ENCODE data around the gene OR52A5.
"Not testable (repeated sequence)": the region's sequence is repeated elsewhere in the genome, so short reads cannot be mapped to it uniquely, and the experiment has no call there.

Gene OR52A5

DNA sequence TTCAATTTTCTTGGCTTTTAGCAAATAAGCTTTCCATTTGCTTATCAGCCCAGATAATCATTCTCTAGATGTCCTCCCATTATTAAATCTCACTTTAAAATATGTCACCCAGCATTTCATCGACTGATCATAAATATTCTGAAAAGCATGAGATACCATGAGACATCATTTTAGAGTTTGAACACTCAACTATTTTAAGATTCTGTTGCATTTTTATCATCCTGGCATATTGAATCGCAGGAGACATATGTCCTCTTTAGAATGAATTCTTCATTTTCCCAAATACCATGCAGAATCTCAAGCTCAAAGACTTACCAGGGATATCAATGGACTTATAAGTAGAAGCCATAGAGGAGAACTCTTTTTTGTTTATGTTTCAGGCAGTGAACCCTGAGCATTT is at the start of gene OR52A5:
OR52A5 (minus strand) TSS at position 361 of the 400 bp plus-strand sequence. CDS start 5,714 bp downstream, outside the sequence.
- in situ Hi-C loops (cut with HindIII; ENCODE audit: low sequenced_read_pairs) = no loop called here

DNA sequence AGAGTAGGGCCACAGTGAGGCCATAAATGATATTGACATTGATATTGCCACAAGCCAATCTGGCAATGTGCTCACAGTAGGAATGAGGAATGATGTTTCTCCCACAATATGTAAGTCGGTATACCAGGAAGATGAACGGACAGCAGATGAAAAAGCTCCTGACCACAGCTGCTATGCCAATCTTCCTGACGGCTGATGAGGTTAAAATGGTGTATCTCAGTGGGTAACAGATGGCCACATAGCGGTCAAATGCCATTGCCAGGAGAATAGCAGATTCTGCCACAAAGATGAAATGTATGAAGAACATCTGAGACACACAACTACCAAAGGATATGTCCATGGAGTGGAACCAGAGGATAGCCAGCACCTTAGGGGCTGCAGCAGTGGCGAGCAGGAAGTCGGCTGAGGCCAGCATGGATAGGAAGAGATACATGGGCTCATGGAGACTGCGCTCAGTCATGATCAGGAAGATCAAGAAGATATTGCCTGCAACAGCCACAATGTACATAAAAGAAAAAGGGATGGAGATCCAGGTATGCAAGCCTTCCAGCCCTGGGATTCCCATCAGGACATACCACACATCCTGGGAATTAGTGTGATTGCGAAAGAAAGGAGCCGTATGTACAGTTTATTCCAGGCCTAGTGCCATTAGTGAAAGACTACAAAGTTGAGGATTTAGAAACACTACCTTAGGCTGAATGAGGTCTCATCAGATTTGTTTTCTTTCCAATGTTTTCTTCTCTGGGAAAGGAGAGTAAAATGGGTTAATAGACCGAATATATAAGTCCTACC is 40.1 kb upstream of the OR52A5 start:
- in situ Hi-C loops (cut with HindIII; ENCODE audit: low sequenced_read_pairs) = no loop called here

DNA sequence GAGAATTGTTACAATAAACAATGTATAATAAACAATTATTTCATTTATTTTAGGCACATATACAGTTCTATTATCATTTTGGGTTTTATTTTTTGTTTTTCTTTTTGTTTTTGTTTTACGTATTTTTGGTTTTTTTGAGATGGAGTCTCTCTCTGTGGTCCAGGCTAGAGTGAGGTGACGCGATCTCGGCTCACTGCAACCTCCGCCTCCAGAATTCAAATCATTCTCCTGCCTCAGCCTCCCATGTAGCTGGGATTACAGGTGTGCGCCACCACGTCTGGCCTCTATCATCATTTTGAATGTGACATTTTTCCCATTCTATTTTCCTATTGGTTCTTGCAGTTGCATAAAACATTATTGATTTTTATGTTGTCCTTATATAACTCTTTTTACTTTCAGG is 36.8 kb upstream of the OR52A5 start:
- in situ Hi-C loops (cut with HindIII; ENCODE audit: low sequenced_read_pairs) = no loop called here

DNA sequence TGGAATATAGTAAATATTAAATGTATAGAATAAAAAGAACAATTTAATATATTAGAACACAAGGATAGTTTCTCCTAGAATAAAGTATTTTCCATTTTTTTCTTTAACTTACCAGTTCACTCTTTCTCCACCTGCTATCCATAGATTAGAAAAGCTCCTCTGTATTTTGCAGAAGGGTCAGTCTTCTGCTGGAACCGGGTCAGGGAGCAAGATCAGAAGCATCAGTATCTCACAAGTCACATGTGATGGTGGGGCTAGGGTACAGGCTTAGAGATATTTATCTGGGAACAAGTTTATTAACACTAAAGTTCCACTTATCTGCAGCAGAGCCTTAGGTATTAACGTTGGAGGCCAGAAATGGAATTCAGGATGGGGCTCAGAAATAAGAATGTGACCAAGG is 33.7 kb upstream of the OR52A5 start:
- in situ Hi-C loops (cut with HindIII; ENCODE audit: low sequenced_read_pairs) = no loop called here

DNA sequence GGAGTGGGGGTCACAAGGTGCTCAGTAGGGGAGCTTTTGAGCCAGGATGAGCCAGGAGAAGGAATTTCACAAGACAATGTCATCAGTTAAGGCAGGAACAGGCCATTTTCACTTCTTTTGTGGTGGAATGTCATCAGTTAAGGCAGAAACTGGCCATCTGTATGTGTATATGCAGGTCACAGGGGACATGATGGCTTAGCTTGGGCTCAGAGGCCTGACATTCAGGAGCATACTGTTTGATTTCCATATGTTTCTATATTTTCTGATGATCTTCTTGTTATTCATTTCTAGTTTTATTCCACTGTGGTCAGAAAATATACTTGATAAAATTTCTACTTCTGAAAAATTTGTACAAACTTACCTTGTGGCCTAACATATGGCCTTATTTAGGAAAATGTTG is 27.7 kb upstream of the OR52A5 start:
- in situ Hi-C loops (cut with HindIII; ENCODE audit: low sequenced_read_pairs) = not testable (repeated sequence)

DNA sequence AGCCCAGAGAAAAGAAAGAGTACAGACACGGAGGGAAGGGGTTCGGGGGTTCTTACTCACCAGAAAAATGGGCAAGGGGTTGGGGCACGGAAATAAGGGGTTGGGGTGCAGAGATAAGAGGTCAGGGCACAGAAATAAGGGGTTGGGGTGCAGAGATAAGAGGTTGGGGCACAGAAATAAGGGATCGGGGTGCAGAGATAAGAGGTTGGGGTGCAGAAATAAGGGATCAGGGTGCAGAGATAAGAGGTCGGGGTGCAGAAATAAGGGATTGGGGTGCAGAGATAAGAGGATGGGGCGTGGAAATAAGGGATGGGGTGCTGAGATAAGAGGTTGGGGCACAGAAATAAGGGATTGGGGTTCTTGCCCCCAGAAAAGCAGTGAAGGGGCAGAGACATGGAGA is 26.7 kb upstream of the OR52A5 start:
- in situ Hi-C loops (cut with HindIII; ENCODE audit: low sequenced_read_pairs) = not testable (repeated sequence)

DNA sequence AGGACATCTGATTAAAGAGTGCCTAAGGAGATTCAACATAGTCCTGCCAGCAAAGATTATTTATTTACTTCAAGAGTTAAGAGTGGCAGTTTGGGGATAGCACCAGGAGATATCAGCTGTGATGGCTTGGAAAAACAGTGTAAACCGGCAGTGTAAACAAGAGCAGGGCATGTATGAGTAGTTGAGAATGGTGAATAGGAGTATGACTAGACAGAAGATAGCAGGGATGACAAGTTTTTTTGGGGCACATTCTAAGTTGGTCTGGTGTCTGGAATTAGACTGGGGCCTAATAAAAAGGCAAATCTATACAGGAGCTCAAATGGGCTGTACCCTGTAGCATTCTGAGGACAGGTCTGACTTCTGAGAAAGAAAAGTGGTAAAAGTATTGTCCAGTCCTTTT is 22.9 kb upstream of the OR52A5 start:
- in situ Hi-C loops (cut with HindIII; ENCODE audit: low sequenced_read_pairs) = not testable (repeated sequence)

DNA sequence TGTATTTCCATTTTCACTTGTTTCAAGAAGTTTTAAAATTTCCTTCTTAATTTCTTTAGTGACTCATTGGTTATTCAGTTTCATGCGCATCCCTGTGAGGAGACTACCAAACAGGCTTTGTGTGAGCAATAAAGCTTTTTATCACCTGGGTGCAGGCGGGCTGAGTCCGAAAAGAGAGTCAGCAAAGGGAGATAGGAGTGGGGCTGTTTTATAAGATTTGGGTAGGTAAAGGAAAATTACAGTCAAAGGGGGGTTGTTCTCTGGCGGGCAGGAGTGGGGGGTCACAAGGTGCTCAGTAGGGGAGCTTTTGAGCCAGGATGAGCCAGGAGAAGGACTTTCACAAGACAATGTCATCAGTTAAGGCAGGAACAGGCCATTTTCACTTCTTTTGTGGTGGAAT is 22.1 kb upstream of the OR52A5 start:
- in situ Hi-C loops (cut with HindIII; ENCODE audit: low sequenced_read_pairs) = not testable (repeated sequence)

DNA sequence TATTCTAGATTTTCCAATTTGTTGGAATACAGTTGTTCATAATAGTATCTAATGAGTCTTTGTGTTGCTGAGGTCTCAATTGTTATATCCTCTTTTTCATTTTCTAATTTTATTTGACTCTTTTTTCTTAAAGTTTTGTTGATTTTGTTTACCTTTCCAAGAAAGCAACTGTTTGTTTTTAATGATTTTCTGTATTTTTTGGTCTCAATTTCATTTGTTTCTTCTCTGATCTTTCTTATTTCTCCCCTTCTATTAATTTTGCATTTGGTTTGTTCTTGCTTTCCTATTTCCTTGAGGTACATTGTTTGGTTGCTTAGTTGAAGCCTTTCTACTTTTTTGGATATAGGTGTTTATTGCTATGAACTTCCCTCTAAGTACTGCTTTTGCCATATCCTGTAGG is 21.6 kb upstream of the OR52A5 start:
- in situ Hi-C loops (cut with HindIII; ENCODE audit: low sequenced_read_pairs) = no loop called here

DNA sequence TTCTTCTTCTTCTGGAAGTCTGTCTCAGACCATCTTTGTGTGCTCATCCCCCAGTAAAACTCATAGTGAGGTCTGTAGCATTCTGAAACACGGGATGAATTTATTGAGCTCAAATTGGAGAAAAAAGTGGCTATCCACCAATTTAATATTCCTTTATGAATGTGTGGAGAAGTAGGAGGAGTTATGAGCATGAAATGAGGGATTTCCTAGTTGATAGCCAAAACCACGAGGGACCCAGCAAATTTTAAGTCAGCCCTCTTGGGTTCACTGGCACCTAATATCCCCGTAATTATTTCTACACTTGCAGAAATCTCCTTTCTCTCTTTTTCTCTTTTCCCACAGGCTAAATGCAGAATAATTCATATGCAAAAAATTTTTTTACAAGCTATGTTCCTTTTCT is 16.5 kb upstream of the OR52A5 start, which contains the start of gene OR52A1:
OR52A1 (minus strand) TSS at position 101 of the 400 bp plus-strand sequence. CDS start 2,388 bp downstream, outside the sequence.
- in situ Hi-C loops (cut with HindIII; ENCODE audit: low sequenced_read_pairs) = no loop called here

DNA sequence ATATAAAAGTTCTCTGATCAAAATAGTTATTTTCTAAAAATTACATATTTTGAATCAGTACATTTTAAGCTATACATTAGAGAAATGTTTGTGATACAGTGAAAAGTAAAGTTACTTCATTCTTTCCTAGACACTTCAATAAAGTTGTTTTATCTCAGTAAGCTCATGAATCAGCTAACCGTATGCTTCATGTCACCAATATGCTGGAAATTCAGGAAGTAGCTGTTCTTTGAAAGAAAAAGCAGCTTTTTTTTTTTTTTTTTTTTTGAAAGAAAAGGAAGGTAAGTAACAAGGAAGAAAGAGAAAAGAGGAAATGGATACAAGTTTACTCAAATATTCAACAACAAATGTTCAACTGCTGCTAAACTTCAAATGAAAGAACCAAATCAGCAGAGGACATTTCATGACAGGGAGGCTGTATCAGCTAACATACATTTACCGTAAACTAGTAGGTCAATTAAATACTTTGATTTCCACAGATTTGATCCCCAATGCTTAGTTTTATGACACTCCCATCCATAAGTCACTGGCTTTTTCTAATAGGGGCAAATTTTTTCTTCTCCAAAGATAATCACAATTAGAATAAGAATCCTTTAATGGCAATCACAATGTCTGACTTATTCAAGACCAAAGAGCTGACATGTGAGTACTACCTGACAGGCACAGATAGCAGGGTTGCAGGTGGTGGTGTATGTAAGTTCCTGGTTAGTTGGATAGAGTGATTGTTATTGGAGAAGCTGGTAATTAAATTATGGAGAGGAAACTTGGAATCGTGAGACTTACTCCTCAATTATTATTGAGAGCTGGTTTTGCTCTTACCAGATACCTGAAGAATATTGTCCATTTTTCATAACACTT is 15.6 kb upstream of the OR52A5 start:
- in situ Hi-C loops (cut with HindIII; ENCODE audit: low sequenced_read_pairs) = no loop called here

DNA sequence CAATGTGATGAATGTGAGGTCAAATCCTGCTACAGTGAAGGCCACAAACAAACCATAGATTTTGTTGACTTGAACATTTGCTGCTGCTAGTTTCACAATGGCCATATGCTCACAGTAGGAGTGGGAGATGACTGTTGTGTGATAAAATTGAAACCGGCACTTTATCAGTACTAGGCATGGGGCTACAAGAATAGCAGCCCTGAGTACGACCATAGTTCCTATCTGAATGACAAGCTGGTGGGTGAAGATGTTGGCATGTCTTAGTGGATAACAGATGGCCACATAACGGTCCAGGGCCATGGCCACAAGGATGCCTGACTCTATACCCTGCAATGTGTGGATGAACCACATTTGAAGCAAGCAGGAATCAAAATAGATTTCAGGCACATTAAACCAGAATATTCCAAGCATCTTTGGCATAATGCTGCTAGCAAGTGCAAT is 13.6 kb upstream of the OR52A5 start:
- in situ Hi-C loops (cut with HindIII; ENCODE audit: low sequenced_read_pairs) = no loop called here

DNA sequence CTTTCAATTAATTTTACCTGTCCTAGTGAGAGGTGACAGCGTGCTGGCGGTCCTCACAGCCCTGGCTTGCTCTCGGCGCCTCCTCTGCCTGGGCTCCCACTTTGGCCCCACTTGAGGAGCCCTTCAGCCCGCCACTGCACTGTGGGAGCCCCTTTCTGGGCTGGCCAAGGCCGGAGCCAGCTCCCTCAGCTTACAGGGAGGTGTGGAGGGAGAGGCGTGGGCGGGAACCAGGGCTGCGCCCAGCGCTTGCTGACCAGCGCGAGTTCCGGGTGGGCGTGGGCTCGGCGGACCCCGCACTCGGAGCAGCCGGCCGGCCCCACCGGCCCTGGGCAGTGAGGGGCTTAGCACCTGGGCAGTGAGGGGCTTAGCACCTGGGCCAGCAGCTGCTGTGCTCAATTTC is 6.0 kb upstream of the OR52A5 start:
- in situ Hi-C loops (cut with HindIII; ENCODE audit: low sequenced_read_pairs) = not testable (repeated sequence)

DNA sequence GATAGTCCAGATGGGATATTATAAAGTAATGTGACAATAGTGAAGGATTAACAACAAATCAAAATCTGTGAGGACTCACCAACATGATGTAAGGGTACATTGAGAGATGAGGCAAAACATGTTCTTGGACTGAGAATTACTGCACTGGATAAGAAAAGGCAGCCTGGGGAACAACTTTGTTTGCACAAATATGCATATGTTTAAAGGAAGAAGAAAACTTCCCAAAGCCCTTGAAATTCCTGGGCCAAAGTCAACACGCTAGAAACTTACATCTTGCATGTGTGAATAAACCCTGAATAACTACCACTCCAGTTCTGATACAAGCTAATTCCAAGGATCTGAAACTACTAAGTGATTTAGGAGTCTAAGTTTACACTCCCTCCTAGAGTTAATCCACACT is 1.1 kb downstream of the OR52A5 start:
- in situ Hi-C loops (cut with HindIII; ENCODE audit: low sequenced_read_pairs) = no loop called here

DNA sequence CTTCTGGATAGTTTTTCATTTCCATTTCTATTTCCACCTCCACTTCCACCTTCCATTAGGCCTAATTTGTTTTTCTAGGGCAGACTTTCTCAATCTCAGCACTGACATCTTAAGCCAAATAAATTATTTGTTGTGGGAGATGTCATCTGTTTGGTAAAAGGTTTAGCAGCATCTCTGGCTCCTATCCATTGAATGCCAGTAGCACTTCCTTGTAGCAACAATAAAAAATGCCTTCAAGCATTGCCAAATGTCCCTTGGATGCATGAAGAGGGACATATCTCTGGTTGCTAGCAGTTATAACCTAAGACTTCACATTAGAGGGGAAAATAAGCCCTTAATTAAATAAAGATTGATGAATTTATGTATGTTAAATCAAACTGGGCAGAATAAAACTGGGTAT is 1.9 kb downstream of the OR52A5 start:
- in situ Hi-C loops (cut with HindIII; ENCODE audit: low sequenced_read_pairs) = no loop called here

DNA sequence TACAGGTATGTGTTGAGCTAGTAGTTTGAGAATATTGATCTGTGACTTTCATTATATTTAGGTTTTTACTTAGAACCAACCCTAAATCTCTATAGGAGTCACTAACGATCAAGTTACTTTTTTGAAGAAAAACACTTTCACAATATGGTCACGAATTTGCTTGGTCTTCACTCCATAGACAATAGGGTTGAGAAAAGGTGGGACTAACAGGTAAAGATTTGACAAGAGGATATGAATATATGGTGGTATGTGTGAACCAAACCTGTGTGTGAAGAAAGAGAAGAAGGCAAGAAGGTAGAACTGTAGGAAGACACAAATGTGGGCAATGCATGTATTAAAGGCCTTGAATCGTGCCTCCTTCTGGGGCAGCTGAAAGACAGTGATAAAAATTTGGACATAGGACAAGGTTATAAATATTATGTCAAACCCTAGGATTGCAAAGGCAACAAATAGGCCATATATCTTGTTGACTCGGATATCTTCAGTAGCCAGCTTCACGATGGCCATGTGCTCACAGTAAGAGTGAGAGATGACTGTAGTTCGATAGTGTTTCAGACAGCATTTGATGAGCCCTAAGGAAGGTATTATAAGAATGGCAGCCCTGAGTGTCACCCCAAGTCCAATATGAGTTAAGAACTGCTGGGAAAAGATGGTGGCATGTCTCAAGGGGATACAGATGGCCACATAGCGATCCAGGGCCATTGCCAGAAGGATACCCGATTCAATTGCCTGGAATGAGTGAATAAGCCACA is 6.4 kb downstream of the OR52A5 start:
- in situ Hi-C loops (cut with HindIII; ENCODE audit: low sequenced_read_pairs) = no loop called here

DNA sequence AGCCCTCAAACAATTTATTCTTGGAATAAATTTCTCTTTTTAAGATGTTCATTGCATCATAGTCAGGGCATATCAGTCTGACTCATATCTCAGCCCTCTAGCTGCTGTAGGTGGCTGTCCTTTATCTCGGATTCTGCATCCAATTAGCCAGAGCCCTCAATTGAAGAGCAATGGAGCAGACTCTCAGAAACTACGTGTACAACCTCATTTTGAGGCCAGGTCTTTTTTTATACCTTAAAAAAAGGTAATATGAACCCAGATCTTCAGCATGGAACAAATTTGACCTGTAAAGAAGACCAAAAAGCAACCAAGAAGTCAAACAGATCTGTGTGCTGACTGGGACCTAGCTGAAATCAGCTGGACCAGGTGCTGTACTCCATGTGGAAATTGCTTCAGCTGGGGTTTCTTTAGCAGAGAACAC is 8.7 kb downstream of the OR52A5 start:
- in situ Hi-C loops (cut with HindIII; ENCODE audit: low sequenced_read_pairs) = no loop called here

DNA sequence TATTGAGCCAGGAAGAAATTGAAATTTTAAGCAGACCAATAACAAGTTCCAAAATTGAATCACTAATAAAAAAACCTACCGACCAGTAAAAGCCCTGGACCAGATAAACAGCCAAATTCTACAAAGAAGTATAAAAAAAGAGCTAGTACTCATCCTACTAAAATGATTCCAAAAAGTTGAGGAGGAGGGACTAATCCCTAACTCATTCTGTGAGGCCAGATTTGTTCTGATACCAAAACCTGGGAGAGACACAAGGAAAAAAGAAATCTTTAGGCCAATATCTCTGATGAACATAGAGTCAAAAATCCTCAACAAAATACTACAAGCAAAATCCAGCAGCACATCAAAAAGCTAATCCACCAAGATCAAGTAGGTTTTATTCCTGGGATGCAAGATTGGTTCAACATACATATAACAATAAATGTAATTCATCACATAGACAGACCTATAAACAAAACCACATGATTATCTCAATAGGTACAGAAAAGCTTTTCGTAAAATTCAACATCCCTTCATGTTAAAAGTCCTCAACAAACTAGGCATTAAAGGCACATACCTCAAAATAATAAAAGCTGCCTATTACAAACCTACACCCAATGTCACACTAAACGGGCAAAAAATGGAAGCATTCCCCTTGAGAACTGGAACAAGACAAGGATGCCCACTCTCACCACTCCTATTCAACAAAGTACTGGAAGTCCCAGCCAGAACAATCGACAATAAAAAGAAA is 13.1 kb downstream of the OR52A5 start:
- in situ Hi-C loops (cut with HindIII; ENCODE audit: low sequenced_read_pairs) = no loop called here

DNA sequence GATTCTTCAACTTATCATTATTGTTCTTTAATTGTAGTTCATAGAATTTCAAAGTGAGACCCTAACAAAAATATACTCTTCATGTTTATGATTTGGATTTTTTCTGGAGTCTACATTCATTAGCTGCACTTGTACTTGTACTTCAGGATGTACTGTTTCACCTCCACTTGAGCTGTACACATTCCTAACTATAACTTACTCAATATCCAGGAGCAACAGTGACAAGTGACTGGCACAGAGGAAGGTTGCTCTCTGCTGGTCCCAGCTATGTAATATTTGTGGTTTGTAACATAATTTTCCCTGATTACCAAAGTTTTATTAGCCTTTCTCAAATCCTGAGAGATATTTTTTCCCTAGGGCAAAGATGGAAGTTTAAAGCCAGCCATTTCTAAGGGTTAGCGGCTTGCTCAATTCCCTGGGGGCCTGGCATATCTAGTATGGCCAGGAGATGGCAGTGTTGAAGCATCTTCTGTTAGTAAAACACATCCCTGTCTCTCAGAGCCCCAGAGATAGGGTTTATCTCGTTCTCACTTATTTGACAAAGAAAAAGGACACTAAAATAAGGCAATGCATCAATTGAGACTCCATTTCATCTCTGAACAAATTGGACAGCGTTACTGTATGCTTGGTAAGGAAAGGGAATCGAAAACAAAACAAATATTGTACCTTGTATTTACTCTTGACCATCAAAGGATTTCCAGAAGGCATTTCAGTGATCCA is 14.2 kb downstream of the OR52A5 start:
- in situ Hi-C loops (cut with HindIII; ENCODE audit: low sequenced_read_pairs) = no loop called here

DNA sequence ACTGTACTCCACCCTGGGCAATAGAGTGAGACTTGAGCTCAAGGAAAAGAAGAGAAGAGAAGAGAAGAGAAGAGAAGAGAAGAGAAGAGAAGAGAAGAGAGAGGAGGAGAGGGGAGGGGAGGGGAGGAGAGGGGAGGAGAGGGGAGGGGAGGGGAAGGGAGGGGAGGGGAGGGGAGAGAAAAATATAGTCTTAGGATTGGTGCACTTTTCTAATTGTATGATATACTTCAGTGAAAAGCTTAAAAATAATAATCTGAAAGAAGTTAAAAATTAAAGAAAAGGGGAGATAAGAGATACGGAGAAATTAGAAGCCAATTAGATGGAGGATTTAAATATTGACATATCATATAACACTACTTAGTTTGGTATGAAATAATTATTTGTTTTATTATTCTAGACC is 19.3 kb downstream of the OR52A5 start:
- in situ Hi-C loops (cut with HindIII; ENCODE audit: low sequenced_read_pairs) = no loop called here

Measured in endothelial cell of hepatic sinusoid (primary cell).